ENCODE measurements around the gene SKAP1.

DNA sequence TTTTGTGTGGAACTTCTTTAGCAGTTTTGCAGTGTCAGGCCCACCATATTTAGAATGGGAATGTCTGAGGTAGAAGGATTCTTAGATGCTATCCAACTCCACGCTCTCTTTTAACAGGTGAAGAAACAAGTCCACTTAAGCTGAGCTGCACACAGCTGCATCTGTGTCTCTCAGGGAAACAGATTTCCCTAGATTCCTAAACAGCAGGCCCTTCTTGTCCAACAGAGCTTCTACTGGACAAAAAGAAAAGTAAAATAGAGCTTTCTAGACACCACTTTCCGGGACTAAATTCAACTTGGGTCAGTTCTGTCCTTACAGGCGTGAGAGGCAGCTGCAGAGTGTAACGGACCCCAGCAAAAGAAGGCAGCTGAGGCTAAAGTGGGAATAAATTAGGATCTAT, 270.8 kb downstream of the SKAP1 start:
- TF ChIP-seq, protein P1, sequence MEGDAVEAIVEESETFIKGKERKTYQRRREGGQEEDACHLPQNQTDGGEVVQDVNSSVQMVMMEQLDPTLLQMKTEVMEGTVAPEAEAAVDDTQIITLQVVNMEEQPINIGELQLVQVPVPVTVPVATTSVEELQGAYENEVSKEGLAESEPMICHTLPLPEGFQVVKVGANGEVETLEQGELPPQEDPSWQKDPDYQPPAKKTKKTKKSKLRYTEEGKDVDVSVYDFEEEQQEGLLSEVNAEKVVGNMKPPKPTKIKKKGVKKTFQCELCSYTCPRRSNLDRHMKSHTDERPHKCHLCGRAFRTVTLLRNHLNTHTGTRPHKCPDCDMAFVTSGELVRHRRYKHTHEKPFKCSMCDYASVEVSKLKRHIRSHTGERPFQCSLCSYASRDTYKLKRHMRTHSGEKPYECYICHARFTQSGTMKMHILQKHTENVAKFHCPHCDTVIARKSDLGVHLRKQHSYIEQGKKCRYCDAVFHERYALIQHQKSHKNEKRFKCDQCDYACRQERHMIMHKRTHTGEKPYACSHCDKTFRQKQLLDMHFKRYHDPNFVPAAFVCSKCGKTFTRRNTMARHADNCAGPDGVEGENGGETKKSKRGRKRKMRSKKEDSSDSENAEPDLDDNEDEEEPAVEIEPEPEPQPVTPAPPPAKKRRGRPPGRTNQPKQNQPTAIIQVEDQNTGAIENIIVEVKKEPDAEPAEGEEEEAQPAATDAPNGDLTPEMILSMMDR (IDR thresholded peaks at IDR 0.05; ENCODE audit: low read depth, low read length): no peak
- no peak for TF ChIP-seq EZH2phosphoT487 (IDR thresholded peaks at IDR 0.05; ENCODE audit: low read depth)
